ENCODE data around the gene ADCY7. TPM values are rescaled to one million over a fixed set of nuclear protein-coding genes. Genes with fewer than 3 reads are reported as not detected.

Gene ADCY7
- total RNA-seq, 1 experiment from 2014 or later: 34.2 TPM

DNA sequence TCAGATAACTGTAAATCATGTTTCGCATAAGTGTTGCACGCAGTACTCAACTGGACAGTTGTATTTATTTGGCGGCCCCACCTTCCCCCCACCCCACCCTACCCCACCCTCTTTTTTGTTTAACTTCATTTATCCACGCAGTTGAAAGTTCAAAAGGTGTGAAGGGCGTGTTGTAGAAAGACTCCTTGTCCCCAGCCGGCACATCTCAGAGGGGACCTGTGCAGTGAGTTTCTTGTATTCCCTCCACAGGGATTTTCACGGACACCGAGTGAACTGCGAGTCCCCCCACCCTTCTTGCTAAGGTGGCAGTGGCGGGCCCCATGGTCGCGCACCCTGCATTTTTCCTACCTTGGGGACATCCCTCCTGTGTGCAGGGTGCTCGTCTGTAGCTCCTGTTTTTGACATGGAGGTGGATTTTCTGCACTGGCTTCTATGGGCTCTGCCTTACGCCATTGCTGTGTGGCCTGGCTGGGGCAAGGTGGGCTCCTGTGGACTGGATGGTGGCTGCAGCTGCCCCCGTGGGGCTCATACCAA, 36.2 kb downstream of the ADCY7 start:
- no peaks in the 10 kb centered on the region for H3K36me3 ChIP-seq (ENCODE audit: control insufficient read depth in 1 of 2, insufficient read depth in 2 of 2, low read length in 2 of 2)
- DNase-seq (ENCODE audit: low read depth, low spot score) (no peak), ATAC-seq (no peak)
- H2AFZ ChIP-seq (ENCODE audit: low read depth, low read length, poor library complexity, severe bottlenecking): no peak overlapping the region
- TF ChIP-seq ZNF274 (IDR thresholded peaks at IDR 0.05; ENCODE audit: low read depth, low read length): no peak
- no peak for TF ChIP-seq CBX3 (IDR thresholded peaks at IDR 0.05; ENCODE audit: low read depth)
- TF ChIP-seq SRF (IDR thresholded peaks at IDR 0.05; ENCODE audit: low read depth): no peak
- no peak for TF ChIP-seq TCF7L2 (IDR thresholded peaks at IDR 0.05; ENCODE audit: borderline replicate concordance, extremely low read depth, insufficient read depth, insufficient read length)
- TF ChIP-seq, protein P1, sequence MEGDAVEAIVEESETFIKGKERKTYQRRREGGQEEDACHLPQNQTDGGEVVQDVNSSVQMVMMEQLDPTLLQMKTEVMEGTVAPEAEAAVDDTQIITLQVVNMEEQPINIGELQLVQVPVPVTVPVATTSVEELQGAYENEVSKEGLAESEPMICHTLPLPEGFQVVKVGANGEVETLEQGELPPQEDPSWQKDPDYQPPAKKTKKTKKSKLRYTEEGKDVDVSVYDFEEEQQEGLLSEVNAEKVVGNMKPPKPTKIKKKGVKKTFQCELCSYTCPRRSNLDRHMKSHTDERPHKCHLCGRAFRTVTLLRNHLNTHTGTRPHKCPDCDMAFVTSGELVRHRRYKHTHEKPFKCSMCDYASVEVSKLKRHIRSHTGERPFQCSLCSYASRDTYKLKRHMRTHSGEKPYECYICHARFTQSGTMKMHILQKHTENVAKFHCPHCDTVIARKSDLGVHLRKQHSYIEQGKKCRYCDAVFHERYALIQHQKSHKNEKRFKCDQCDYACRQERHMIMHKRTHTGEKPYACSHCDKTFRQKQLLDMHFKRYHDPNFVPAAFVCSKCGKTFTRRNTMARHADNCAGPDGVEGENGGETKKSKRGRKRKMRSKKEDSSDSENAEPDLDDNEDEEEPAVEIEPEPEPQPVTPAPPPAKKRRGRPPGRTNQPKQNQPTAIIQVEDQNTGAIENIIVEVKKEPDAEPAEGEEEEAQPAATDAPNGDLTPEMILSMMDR (IDR thresholded peaks at IDR 0.05 in 2 of 3, conservative IDR thresholded peaks at IDR 0.05 in 1 of 3; ENCODE audit: borderline replicate concordance in 1 of 3, insufficient read depth in 1 of 3, low read depth in 2 of 3, low read length in 2 of 3): no peak
- TF ChIP-seq SP1 (IDR thresholded peaks at IDR 0.05; ENCODE audit: low read depth): no peak
- TF ChIP-seq POLR2AphosphoS5 (IDR thresholded peaks at IDR 0.05; ENCODE audit: low read depth, low read length): no peak
- TF ChIP-seq ATF3 (IDR thresholded peaks at IDR 0.05): no peak
- no peak for TF ChIP-seq REST (IDR thresholded peaks at IDR 0.05; ENCODE audit: low read depth)
- no peak for TF ChIP-seq FOSL1 (IDR thresholded peaks at IDR 0.05; ENCODE audit: low read depth)
- no peak for TF ChIP-seq JUND (IDR thresholded peaks at IDR 0.05)
- no peak for TF ChIP-seq SIN3A (IDR thresholded peaks at IDR 0.05; ENCODE audit: low read depth)
- TF ChIP-seq ELF1 (IDR thresholded peaks at IDR 0.05; ENCODE audit: borderline replicate concordance, low read depth): no peak
- no peak for TF ChIP-seq EGR1 (IDR thresholded peaks at IDR 0.05; ENCODE audit: low read depth)
- TF ChIP-seq POLR2A (IDR thresholded peaks at IDR 0.05; ENCODE audit: borderline replicate concordance, extremely low read depth, insufficient read depth, insufficient read length): no peak
- ChIA-PET POLR2A (no interaction called here), CTCF (no interaction called here), RAD21 (ENCODE audit: low non-redundant PET in 1 of 2, low total read pairs in 2 of 2, uncharacterized antibody in 2 of 2, unreplicated experiment in 2 of 2) (no interaction called here)
- H3K4me1 ChIP-seq (ENCODE audit: control insufficient read depth in 1 of 2, insufficient read depth in 2 of 2, low read length in 2 of 2): peaks cover 0 to 8% of the 10 kb centered on the region in 2 experiments; a peak in 2 of 4 replicates
- H3K9ac ChIP-seq (ENCODE audit: low read length): no peak overlapping the region
- no peaks in the 10 kb centered on the region for H3K79me2 ChIP-seq (ENCODE audit: insufficient read depth, low read length)
- H3K27ac ChIP-seq (ENCODE audit: low read depth, low read length): no peak overlapping the region
- no peaks in the 10 kb centered on the region for H3K9me3 ChIP-seq (ENCODE audit: control insufficient read depth in 1 of 2, insufficient read depth in 1 of 2, low read depth in 1 of 2, low read length in 2 of 2)
- H3K4me3 ChIP-seq (replicated peaks in 1 of 2; ENCODE audit: low read depth in 1 of 2, low read length in 2 of 2): no peak overlapping the region
- no peaks in the 10 kb centered on the region for H3K27me3 ChIP-seq (ENCODE audit: insufficient read depth, low read length)
- intact Hi-C loops (cut with micrococcal nuclease): no loop called here
- H4K20me1 ChIP-seq (ENCODE audit: insufficient read depth): no peaks in the 10 kb centered on the region
- no TSS peak for BruUV-seq (replicated peaks)
- no peaks in the 10 kb centered on the region for H3K9me2 ChIP-seq (ENCODE audit: insufficient read depth)
- H3K4me2 ChIP-seq (ENCODE audit: low read length): no peak overlapping the region
